IPS-18a (cell line): ENCODE results near the gene FAM240B.
A peak's percentile ranks its signal among the peaks of the same experiment; 100 is the strongest.

ENCODE experiments used
- H3K27ac ChIP-seq: one replicate; pipeline ENCODE4 v1.5.1; 2013; ENCODE audit warnings: low read length
- H3K27me3 ChIP-seq: one replicate; pipeline ENCODE4 v1.6.1; 2013; ENCODE audit warnings: mild to moderate bottlenecking, low read length; ENCODE audit not compliant: control insufficient read depth, insufficient read depth
- H3K36me3 ChIP-seq: one replicate; pipeline ENCODE4 v1.6.1; 2013; ENCODE audit warnings: low read depth, low read length; ENCODE audit not compliant: control insufficient read depth
- H3K4me1 ChIP-seq: one replicate; pipeline ENCODE4 v1.6.1; 2013; ENCODE audit warnings: low read depth, low read length; ENCODE audit not compliant: control insufficient read depth
- H3K4me3 ChIP-seq: one replicate; pipeline ENCODE4 v1.5.1; 2013; ENCODE audit warnings: low read length
- H3K9ac ChIP-seq: one replicate; pipeline ENCODE4 v1.6.1; 2013; ENCODE audit warnings: mild to moderate bottlenecking, low read length, moderate library complexity
- H3K9me3 ChIP-seq: one replicate; pipeline ENCODE4 v1.6.1; 2013; ENCODE audit warnings: low read depth, low read length; ENCODE audit not compliant: control insufficient read depth

The FAM240B gene

DNA sequence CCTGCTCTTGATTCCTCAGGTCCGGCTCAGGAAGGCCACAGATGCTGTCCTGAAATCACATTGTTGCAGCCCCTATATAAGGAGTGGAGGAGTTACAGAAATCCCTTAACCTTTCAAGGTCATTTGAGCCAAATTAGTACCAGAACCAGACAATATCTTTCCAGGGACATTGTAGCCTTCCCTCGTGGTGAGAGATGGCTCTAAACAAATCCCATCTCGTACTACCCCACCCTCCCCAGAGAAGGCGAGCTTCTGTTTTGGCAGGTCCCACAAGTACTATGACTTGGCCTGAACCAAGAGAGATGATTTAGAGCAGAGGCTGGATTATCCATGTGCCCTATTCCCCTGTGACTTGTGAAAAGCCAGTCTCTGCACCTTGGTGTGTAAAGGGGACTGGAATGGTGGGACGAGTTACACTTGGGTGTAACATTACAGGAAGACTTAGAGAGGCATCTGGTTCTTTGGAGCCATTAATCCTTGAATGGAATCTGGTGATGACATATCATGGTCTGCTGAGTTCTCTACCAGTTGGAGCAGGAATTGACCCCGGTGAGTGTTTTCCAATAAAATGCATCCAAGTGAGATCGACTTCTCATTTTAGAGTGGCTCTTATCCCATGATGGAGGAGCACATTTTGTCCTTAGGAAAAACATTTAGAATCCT lies at the start of gene FAM240B:
FAM240B (minus strand) TSS at position 51 of the 663 bp plus-strand sequence. CDS start 16,134 bp downstream, outside the sequence.
- no peak within 1 kb of the TSS for H3K4me3 ChIP-seq
- no peaks in the 10 kb centered on the region for H3K36me3 ChIP-seq
- no peaks in the 10 kb centered on the region for H3K27me3 ChIP-seq
- no peak within 1 kb of the TSS for H3K9ac ChIP-seq
- no peaks in the 10 kb centered on the region for H3K9me3 ChIP-seq
- H3K4me1 ChIP-seq: no peaks in the 10 kb centered on the region
- H3K27ac ChIP-seq: no peak within 1 kb of the TSS

- no peak overlapping the region for H3K27ac ChIP-seq
- no peak overlapping the region for H3K4me3 ChIP-seq
- no peaks in the 10 kb centered on the region for H3K27me3 ChIP-seq
- no peaks in the 10 kb centered on the region for H3K36me3 ChIP-seq
- H3K9me3 ChIP-seq: no peaks in the 10 kb centered on the region
- H3K4me1 ChIP-seq: no peaks in the 10 kb centered on the region
- H3K9ac ChIP-seq: no peak overlapping the region
Observed at GRCh38 chr9:38768351-38768761, 48.4 kb upstream of the FAM240B start.

DNA sequence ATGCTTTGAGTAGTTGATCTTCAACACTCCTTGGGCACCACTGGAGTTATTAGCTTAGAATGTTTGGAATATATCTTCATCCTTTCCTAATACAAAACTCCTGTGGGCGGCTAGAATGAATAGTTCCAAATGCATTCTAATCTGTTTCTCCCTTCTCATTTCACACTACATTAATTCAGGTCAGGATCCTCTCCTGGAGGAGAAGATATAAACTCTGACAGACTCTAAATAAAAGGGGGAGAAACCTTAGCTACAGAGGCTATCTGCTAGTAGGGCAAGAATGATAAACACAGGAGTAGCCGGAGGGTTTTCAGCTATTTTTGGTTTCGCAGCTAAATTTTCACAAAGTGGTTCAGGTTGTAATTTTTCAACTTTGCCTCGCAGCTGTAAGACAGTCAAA lies 45.2 kb upstream of the FAM240B start:
- H3K4me3 ChIP-seq: no peak overlapping the region
- no peaks in the 10 kb centered on the region for H3K9me3 ChIP-seq
- H3K4me1 ChIP-seq: peaks cover 17% of the 10 kb centered on the region
- H3K27ac ChIP-seq: no peak overlapping the region
- H3K27me3 ChIP-seq: no peaks in the 10 kb centered on the region
- H3K36me3 ChIP-seq: no peaks in the 10 kb centered on the region
- no peak overlapping the region for H3K9ac ChIP-seq

DNA sequence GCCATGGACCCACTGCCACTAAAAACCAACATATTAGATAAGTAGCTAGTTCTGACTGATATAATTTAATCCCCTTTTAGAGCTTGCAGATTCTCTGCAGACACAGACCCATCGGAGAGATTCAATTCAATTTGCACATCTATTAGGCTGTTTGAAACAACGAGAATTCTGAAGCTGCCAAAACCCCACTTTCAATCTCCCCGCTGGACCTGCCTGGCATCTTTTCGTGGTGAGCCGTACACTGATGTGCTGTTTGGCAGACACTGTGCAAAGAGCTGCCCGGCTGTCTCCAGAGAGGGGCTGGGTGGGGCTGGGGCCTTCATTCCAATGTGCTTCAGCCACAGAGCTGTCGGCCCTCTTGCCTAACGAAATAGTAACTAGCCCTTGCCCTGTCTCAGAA lies 42.1 kb upstream of the FAM240B start:
- peak overlapping the region; percentile 3 for H3K4me3 ChIP-seq
- H3K27ac ChIP-seq: no peak overlapping the region
- H3K4me1 ChIP-seq: peaks cover 17% of the 10 kb centered on the region
- no peaks in the 10 kb centered on the region for H3K9me3 ChIP-seq
- no peaks in the 10 kb centered on the region for H3K27me3 ChIP-seq
- H3K9ac ChIP-seq: no peak overlapping the region
- H3K36me3 ChIP-seq: no peaks in the 10 kb centered on the region

DNA sequence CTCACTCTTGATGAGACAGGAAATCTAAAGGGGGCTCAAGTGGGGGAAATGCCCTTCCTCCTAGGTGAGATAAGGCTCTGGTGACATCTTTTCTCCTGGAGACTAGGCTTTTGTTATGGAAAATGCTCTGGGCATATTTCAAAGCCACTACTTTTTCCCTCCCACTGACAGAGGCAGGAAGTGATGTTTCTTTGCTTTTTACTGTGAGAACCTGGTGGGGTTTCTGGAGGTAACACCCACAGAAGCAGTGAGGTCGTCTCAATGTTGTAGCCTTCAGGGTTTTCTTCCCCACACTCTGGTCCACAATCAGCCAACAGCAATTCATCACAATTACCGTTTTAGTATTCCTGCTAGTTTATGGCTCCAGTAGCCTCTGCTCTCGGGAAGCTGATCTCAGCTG lies 41.4 kb upstream of the FAM240B start:
- no peak overlapping the region for H3K27ac ChIP-seq
- H3K27me3 ChIP-seq: no peaks in the 10 kb centered on the region
- peak overlapping the region; percentile 3 for H3K4me3 ChIP-seq

DNA sequence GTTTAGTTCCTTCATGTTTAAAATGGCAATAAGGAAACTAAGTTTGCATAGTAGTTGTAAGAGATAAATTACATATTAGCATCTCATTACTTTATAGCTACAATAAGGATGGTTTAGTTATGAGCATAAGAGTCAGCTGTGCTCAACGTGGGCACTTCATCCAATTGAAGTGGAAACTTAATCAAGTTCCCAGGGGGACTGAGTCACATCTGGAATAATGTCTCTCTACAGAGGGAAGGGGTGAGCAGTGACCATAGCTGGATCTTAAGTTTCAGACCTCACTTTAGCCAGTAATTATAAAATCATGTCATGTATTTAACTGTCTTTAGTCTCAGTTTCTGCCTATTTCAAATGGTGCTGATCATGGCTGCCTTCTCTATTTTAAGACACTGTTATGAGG lies 36.8 kb upstream of the FAM240B start:
- no peak overlapping the region for H3K9ac ChIP-seq

More for the DNA sequence above, 41.4 kb upstream of the FAM240B start:
- Histone ChIP-seq H3K4me1 (peaks cover 17% of the 10 kb centered on the region), H3K9ac (no peak overlapping the region), H3K36me3 (no peaks in the 10 kb centered on the region), H3K9me3 (no peaks in the 10 kb centered on the region)

DNA sequence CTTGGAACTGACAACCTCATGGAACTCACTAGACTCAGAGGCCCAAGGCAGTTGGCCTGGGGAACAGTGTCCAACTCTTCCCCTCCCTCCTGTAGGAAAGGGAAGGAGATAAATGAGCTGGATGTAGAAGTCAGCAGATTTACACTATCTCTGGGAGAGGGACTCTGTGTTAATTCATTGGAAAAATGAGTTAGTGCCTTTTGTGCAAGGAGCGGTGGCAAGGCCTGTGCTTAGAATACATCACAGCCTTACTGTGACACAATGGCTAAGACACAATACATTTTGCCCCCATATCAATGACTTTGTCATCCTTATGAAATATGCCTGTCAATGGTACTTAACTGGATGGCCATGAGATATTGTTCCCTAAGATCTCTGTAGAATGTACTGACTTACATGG lies 28.0 kb upstream of the FAM240B start:
- Histone ChIP-seq H3K9me3 (no peaks in the 10 kb centered on the region), H3K27me3 (no peaks in the 10 kb centered on the region), H3K9ac (no peak overlapping the region), H3K4me1 (no peaks in the 10 kb centered on the region), H3K27ac (no peak overlapping the region), H3K36me3 (no peaks in the 10 kb centered on the region), H3K4me3 (no peak overlapping the region)

More for the DNA sequence above, 36.8 kb upstream of the FAM240B start:
- no peak overlapping the region for H3K27ac ChIP-seq
- H3K36me3 ChIP-seq: no peaks in the 10 kb centered on the region
- no peak overlapping the region for H3K4me3 ChIP-seq
- peaks cover 13% of the 10 kb centered on the region for H3K4me1 ChIP-seq
- H3K27me3 ChIP-seq: no peaks in the 10 kb centered on the region
- H3K9me3 ChIP-seq: no peaks in the 10 kb centered on the region

GRCh38 chr9:38747067-38747466 lies 27.1 kb upstream of the FAM240B start:
- H3K36me3 ChIP-seq: no peaks in the 10 kb centered on the region
- H3K4me3 ChIP-seq: no peak overlapping the region
- H3K27ac ChIP-seq: no peak overlapping the region
- no peaks in the 10 kb centered on the region for H3K27me3 ChIP-seq
- no peaks in the 10 kb centered on the region for H3K9me3 ChIP-seq
- no peaks in the 10 kb centered on the region for H3K4me1 ChIP-seq
- H3K9ac ChIP-seq: no peak overlapping the region

DNA sequence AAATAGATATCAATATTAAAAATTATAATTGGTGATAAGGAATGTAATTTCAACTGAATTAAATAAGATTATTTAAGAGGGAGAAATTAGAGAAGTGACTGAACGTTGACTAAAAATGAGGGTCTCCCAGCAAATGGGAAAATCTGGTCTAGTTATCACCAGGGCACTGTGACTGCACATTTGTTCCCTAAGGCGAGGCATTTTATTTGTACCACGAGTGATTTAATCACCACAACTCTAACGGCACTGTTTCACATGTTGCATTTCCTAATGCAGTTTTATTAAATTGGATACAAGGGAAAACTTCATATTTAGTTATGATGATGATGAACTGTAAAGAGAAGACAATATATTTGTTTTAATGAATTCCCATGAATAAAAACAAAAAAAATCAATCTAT lies 26.4 kb upstream of the FAM240B start:
- Histone ChIP-seq H3K9ac (no peak overlapping the region), H3K4me1 (no peaks in the 10 kb centered on the region), H3K27me3 (no peaks in the 10 kb centered on the region), H3K9me3 (no peaks in the 10 kb centered on the region), H3K4me3 (no peak overlapping the region), H3K27ac (no peak overlapping the region), H3K36me3 (no peaks in the 10 kb centered on the region)

- Histone ChIP-seq H3K9me3 (no peaks in the 10 kb centered on the region), H3K27me3 (no peaks in the 10 kb centered on the region), H3K4me3 (no peak overlapping the region), H3K36me3 (no peaks in the 10 kb centered on the region), H3K4me1 (no peaks in the 10 kb centered on the region), H3K9ac (no peak overlapping the region), H3K27ac (no peak overlapping the region)
Observed at GRCh38 chr9:38744484-38744883, 24.6 kb upstream of the FAM240B start.

- Histone ChIP-seq H3K27ac (no peak overlapping the region), H3K4me3 (no peak overlapping the region), H3K27me3 (no peaks in the 10 kb centered on the region), H3K9ac (no peak overlapping the region), H3K9me3 (no peaks in the 10 kb centered on the region), H3K36me3 (no peaks in the 10 kb centered on the region), H3K4me1 (no peaks in the 10 kb centered on the region)
Observed at GRCh38 chr9:38737246-38737645, 17.3 kb upstream of the FAM240B start.

GRCh38 chr9:38734831-38735230 lies 14.9 kb upstream of the FAM240B start:
- Histone ChIP-seq H3K9me3 (no peaks in the 10 kb centered on the region), H3K27me3 (no peaks in the 10 kb centered on the region), H3K4me3 (no peak overlapping the region), H3K27ac (no peak overlapping the region), H3K4me1 (no peaks in the 10 kb centered on the region), H3K9ac (no peak overlapping the region), H3K36me3 (no peaks in the 10 kb centered on the region)
